Measurements from ENCODE around the gene CYP21A2.

DNA sequence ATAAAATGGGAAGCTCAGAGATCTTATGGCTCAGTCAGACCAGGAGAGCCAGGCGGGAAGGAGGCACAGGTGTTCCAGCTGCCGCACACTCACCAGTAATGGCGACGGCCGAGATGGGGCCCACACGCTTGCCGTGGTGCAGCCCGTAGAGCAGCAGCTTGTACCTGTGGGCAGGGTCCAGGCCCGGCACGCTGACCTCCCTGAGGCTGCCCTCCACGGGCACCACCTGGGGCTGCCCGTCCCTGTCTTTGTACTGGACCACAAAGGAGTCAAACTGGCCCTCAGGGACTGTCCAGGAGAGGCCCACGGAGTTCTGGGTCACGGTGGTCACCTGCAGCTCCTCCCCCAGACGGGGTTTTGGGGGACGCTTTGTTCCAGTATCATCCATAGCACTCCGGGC lies 31.2 kb downstream of the CYP21A2 start:
- no peak for TF ChIP-seq CTCF (IDR thresholded peaks at IDR 0.05)
- no peak for TF ChIP-seq POLR2AphosphoS5 (IDR thresholded peaks at IDR 0.05)
- no peak for TF ChIP-seq POLR2A (IDR thresholded peaks at IDR 0.05)
